AG04449 (cell line): Measurements from ENCODE around the gene RUNX1.

Experiments
- CTCF ChIA-PET: fragments of 350-600 bp; formaldehyde crosslinking; extraction: SDS; loops from one replicate; lab custom pipeline; 2021; ENCODE audit warnings: antibody characterized with exemption; lab: Yijun Ruan, JAX
- POLR2A ChIA-PET: fragments of 400-600, 350-600 bp; formaldehyde crosslinking; extraction: SDS; loops from one replicate; lab custom pipeline; 2020; ENCODE audit warnings: antibody characterized with exemption, inconsistent platforms; lab: Yijun Ruan, JAX
- DNase-seq: peaks from one replicate; pipeline ENCODE4 v3.0.0-alpha.2; 2010; ENCODE audit warnings: low read depth, low spot score
- H3K4me3 ChIP-seq: 2 replicates; pipeline ENCODE4 v1.5.1; 2011; ENCODE audit warnings: low read depth, mild to moderate bottlenecking, control low read depth, low read length
- CTCF ChIP-seq: IDR thresholded peaks from one replicate; pipeline ENCODE4 v1.5.1; 2011; ENCODE audit warnings: mild to moderate bottlenecking, moderate library complexity, low read length, control low read depth, inconsistent platforms; ENCODE audit not compliant: insufficient read depth; ENCODE audit errors: missing control alignments

The RUNX1 gene

GRCh38 chr21:34899302-34899701 is 149.8 kb downstream of the RUNX1 start:
- POLR2A ChIA-PET: interaction anchor here (2.5 kb wide), 1 partner anchor 11 kb away, joined by 8 read pairs; no protein-coding TSS in a partner anchor
- no peak for DNase-seq
- CTCF ChIA-PET: no interaction called here

GRCh38 chr21:34897828-34898227 is 151.3 kb downstream of the RUNX1 start:
- no peak for DNase-seq
- CTCF ChIA-PET: no interaction called here
- no peak for TF ChIP-seq CTCF
- H3K4me3 ChIP-seq: no peak overlapping the region
- POLR2A ChIA-PET: no interaction called here

More at GRCh38 chr21:34899302-34899701, 149.8 kb downstream of the RUNX1 start:
- H3K4me3 ChIP-seq: no peak overlapping the region
- TF ChIP-seq CTCF: no peak

GRCh38 chr21:34894401-34894800 is 154.7 kb downstream of the RUNX1 start:
- no peak overlapping the region for H3K4me3 ChIP-seq
- ChIA-PET CTCF (interaction anchor here (2.8 kb wide), 1 partner anchor 506 kb away, joined by 8 read pairs; no protein-coding TSS in a partner anchor), POLR2A (no interaction called here)
- TF ChIP-seq CTCF: no peak
- no peak for DNase-seq

- no peak overlapping the region for H3K4me3 ChIP-seq
- CTCF ChIA-PET: interaction anchor here (0.6 to 2.8 kb wide), 11 partner anchors 11 to 1048 kb away, joined by 3 to 9 read pairs (median 4); no protein-coding TSS in a partner anchor
Observed at GRCh38 chr21:34892209-34892608, 156.9 kb downstream of the RUNX1 start.

GRCh38 chr21:34891613-34891943 is 157.5 kb downstream of the RUNX1 start:
- peak overlapping the region; percentile 83 for H3K4me3 ChIP-seq
- CTCF ChIA-PET: interaction anchor here (1.5 to 3.1 kb wide), 7 partner anchors 11 to 948 kb away, joined by 3 to 21 read pairs (median 9); no protein-coding TSS in a partner anchor
- no peak for DNase-seq
- no peak for TF ChIP-seq CTCF
- POLR2A ChIA-PET: interaction anchor here (1.5 kb wide), 1 partner anchor 98 kb away, joined by 4 read pairs; no protein-coding TSS in a partner anchor

More at GRCh38 chr21:34892209-34892608, 156.9 kb downstream of the RUNX1 start:
- no peak for TF ChIP-seq CTCF
- no peak for DNase-seq
- POLR2A ChIA-PET: interaction anchor here (0.9 kb wide), 1 partner anchor 106 kb away, joined by 3 read pairs; no protein-coding TSS in a partner anchor

- peak; percentile 28 for TF ChIP-seq CTCF
- CTCF ChIA-PET: interaction anchor here (0.6 to 3.1 kb wide), 17 partner anchors 12 to 1049 kb away, joined by 3 to 21 read pairs (median 5); no protein-coding TSS in a partner anchor
- POLR2A ChIA-PET: interaction anchor here (0.6 to 1.5 kb wide), 4 partner anchors 92 to 1047 kb away, joined by 3 to 5 read pairs (median 4); no protein-coding TSS in a partner anchor
- peak overlapping the region; percentile 83 for H3K4me3 ChIP-seq
- no peak for DNase-seq
Observed at GRCh38 chr21:34890724-34891612, 158.1 kb downstream of the RUNX1 start.
